K562 (cell line): ENCODE data around the gene NUDT22. TPM values are rescaled to one million over a fixed set of nuclear protein-coding genes. Genes with fewer than 3 reads are reported as not detected.

Experiments used
- CBX3 ChIP-seq, 2 experiments: IDR thresholded peaks; 1 replicate in 1 of 2; 2 replicates in 1 of 2; pipeline ENCODE4 v1.6.1; 2012; ENCODE audit warnings: inconsistent platforms in 2 of 2, low read length in 2 of 2, borderline replicate concordance in 1 of 2, control low read depth in 1 of 2
- GABPB1 ChIP-seq: sonication (generic); formaldehyde crosslinking; IDR thresholded peaks from 2 replicates; pipeline ENCODE4 v1.8.0; 2022; ENCODE audit warnings: mild to moderate bottlenecking, missing genetic modification reagents
- HEY1 ChIP-seq: fragments of 250-450 bp; sonication (Bioruptor Pico); IDR thresholded peaks from 2 replicates; pipeline ENCODE4 v1.5.0; 2020; ENCODE audit warnings: mild to moderate bottlenecking, moderate library complexity, borderline replicate concordance
- KLF10 ChIP-seq: fragments of 250-450 bp; sonication (Bioruptor Pico); IDR thresholded peaks from 2 replicates; pipeline ENCODE4 v1.6.1; 2021; ENCODE audit warnings: matching md5 sums
- SETDB1 ChIP-seq: IDR thresholded peaks from one replicate; pipeline ENCODE4 v1.6.1; 2012; ENCODE audit warnings: low read length, control low read depth, inconsistent platforms
- SRSF9 ChIP-seq: fragments of 200-400 bp; formaldehyde crosslinking; IDR thresholded peaks from 2 replicates; pipeline ENCODE4 v1.6.1; 2017; ENCODE audit warnings: low read depth, low read length, borderline replicate concordance
- TAF9B ChIP-seq: fragments of 450-650 bp; IDR thresholded peaks from 2 replicates; pipeline ENCODE4 v1.6.1; 2018; ENCODE audit warnings: mild to moderate bottlenecking; ENCODE audit not compliant: partially characterized antibody
- U2AF2 ChIP-seq: fragments of 200-400 bp; formaldehyde crosslinking; optimal IDR thresholded peaks from 2 replicates; pipeline ENCODE3; 2017; ENCODE audit warnings: low read depth, mild to moderate bottlenecking, low read length
- ZNF589 ChIP-seq: fragments of 200-800 bp; sonication (Bioruptor generic); IDR thresholded peaks from 2 replicates; pipeline ENCODE4 v1.6.1; 2016; ENCODE audit warnings: low read depth, missing genetic modification characterization, missing compliant biosample characterization
- ZNF695 ChIP-seq: fragments of 450-650 bp; formaldehyde crosslinking; IDR thresholded peaks from 2 replicates; pipeline ENCODE4 v1.4.0; 2020; ENCODE audit warnings: mild to moderate bottlenecking, moderate library complexity
- polyA plus RNA-seq, 8 experiments: library from polyadenylated mRNA; depleted of rRNA in 4 of 8; stranded (reverse) in 5 of 8; unstranded in 3 of 8; fragments of >200 nt; fragmentation: Nextera tagmentation in 2 of 8; fragmentation: Illumina TruSeq in 1 of 8; extraction: Ambion mirVana in 2 of 8; extraction: Trizol in 1 of 8; gene quantifications; 2 replicates each; pipeline versions ENCODE4 v1.2.1 to v1.2.3, GENCODE V29; 2011 to 2014; ENCODE audit warnings: inconsistent platforms in 1 of 8, missing spikeins in 1 of 8
- total RNA-seq, 7 experiments: library from RNA; depleted of rRNA in 6 of 7; stranded (reverse); fragments of >200 nt in 6 of 7; fragmentation: Illumina TruSeq in 2 of 7; extraction: Trizol in 2 of 7; gene quantifications; 2 replicates each; pipeline versions ENCODE4 v1.2.1 to v1.2.3, GENCODE V29; 2011 to 2021; ENCODE audit warnings: low replicate concordance in 1 of 7
- TF ChIP-seq, protein P1 (sequence below): conservative IDR thresholded peaks from 2 replicates; pipeline ENCODE4 v1.6.1; 2011; ENCODE audit warnings: low read depth, mild to moderate bottlenecking, low read length; ENCODE audit not compliant: control insufficient read depth
- TF ChIP-seq, protein P2 (sequence below): fragments of 250-450 bp; sonication (Bioruptor Pico); IDR thresholded peaks from 2 replicates; pipeline ENCODE4 v1.8.0; 2022; ENCODE audit warnings: inconsistent platforms, mild to moderate bottlenecking, moderate library complexity, borderline replicate concordance
- TF ChIP-seq, protein P3 (sequence below): sonication (generic); formaldehyde crosslinking; IDR thresholded peaks from 2 replicates; pipeline ENCODE4 v1.8.0; 2022; ENCODE audit warnings: mild to moderate bottlenecking, missing genetic modification reagents
- TF ChIP-seq, protein P4 (sequence below): sonication (generic); formaldehyde crosslinking; IDR thresholded peaks from 2 replicates; pipeline ENCODE4 v1.8.0; 2022; ENCODE audit warnings: missing genetic modification reagents, mild to moderate bottlenecking, moderate library complexity, borderline replicate concordance
- TF ChIP-seq, protein P5 (sequence below): sonication (generic); formaldehyde crosslinking; IDR thresholded peaks from 2 replicates; pipeline ENCODE4 v1.8.0; 2022; ENCODE audit warnings: mild to moderate bottlenecking, low read depth, missing genetic modification reagents
- TF ChIP-seq, protein P6 (sequence below): fragments of 450-650 bp; IDR thresholded peaks from 2 replicates; pipeline ENCODE4 v1.6.1; 2016; ENCODE audit warnings: borderline replicate concordance

NUDT22 gene
- total and polyA plus RNA-seq, 9 of the 15 experiments (the other 6 are each of a cell fraction or from before 2014, with no cell fraction given) = 6.3 to 92.6 (median 37.4) TPM

DNA sequence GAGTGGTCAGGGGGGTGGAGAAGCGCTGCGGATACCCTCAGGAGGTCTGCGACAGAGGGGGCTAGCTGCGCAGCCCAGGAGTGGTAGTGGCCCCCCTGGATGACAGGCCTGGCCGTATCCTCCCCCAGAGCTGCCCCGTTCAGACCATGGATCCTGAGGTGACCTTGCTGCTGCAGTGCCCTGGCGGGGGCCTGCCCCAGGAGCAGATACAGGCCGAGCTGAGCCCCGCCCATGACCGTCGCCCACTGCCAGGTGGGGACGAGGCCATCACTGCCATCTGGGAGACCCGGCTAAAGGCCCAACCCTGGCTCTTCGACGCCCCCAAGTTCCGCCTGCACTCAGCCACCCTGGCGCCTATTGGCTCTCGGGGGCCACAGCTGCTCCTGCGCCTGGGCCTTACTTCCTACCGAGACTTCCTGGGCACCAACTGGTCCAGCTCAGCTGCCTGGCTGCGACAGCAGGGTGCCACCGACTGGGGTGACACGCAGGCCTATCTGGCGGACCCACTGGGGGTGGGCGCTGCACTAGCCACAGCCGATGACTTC lies 505 bp downstream of the NUDT22 start (continued):
- no peak for TF ChIP-seq SETDB1
- no peak for TF ChIP-seq CBX3 (IDR thresholded peaks at IDR 0.05; ENCODE audit: borderline replicate concordance in 1 of 2, low read length in 2 of 2)
- TF ChIP-seq, protein P1, sequence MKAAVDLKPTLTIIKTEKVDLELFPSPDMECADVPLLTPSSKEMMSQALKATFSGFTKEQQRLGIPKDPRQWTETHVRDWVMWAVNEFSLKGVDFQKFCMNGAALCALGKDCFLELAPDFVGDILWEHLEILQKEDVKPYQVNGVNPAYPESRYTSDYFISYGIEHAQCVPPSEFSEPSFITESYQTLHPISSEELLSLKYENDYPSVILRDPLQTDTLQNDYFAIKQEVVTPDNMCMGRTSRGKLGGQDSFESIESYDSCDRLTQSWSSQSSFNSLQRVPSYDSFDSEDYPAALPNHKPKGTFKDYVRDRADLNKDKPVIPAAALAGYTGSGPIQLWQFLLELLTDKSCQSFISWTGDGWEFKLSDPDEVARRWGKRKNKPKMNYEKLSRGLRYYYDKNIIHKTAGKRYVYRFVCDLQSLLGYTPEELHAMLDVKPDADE = 0 out of 2 replicates have a peak, but pooled peaks have one; percentile 41
- TF ChIP-seq KLF10 (CRISPR knock-in tag) = no peak
- TF ChIP-seq, protein P2, sequence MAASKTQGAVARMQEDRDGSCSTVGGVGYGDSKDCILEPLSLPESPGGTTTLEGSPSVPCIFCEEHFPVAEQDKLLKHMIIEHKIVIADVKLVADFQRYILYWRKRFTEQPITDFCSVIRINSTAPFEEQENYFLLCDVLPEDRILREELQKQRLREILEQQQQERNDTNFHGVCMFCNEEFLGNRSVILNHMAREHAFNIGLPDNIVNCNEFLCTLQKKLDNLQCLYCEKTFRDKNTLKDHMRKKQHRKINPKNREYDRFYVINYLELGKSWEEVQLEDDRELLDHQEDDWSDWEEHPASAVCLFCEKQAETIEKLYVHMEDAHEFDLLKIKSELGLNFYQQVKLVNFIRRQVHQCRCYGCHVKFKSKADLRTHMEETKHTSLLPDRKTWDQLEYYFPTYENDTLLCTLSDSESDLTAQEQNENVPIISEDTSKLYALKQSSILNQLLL (CRISPR knock-in tag) = no peak
- no peak for TF ChIP-seq ZNF695
- TF ChIP-seq ZNF589 (CRISPR knock-in tag) = no peak
- TF ChIP-seq, protein P3, sequence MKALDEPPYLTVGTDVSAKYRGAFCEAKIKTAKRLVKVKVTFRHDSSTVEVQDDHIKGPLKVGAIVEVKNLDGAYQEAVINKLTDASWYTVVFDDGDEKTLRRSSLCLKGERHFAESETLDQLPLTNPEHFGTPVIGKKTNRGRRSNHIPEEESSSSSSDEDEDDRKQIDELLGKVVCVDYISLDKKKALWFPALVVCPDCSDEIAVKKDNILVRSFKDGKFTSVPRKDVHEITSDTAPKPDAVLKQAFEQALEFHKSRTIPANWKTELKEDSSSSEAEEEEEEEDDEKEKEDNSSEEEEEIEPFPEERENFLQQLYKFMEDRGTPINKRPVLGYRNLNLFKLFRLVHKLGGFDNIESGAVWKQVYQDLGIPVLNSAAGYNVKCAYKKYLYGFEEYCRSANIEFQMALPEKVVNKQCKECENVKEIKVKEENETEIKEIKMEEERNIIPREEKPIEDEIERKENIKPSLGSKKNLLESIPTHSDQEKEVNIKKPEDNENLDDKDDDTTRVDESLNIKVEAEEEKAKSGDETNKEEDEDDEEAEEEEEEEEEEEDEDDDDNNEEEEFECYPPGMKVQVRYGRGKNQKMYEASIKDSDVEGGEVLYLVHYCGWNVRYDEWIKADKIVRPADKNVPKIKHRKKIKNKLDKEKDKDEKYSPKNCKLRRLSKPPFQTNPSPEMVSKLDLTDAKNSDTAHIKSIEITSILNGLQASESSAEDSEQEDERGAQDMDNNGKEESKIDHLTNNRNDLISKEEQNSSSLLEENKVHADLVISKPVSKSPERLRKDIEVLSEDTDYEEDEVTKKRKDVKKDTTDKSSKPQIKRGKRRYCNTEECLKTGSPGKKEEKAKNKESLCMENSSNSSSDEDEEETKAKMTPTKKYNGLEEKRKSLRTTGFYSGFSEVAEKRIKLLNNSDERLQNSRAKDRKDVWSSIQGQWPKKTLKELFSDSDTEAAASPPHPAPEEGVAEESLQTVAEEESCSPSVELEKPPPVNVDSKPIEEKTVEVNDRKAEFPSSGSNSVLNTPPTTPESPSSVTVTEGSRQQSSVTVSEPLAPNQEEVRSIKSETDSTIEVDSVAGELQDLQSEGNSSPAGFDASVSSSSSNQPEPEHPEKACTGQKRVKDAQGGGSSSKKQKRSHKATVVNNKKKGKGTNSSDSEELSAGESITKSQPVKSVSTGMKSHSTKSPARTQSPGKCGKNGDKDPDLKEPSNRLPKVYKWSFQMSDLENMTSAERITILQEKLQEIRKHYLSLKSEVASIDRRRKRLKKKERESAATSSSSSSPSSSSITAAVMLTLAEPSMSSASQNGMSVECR (CRISPR knock-in tag) = peak; percentile 60; the same call in 1 of the 2 replicates
- TF ChIP-seq HEY1 = no peak
- TF ChIP-seq U2AF2 = no peak
- TF ChIP-seq, protein P4, sequence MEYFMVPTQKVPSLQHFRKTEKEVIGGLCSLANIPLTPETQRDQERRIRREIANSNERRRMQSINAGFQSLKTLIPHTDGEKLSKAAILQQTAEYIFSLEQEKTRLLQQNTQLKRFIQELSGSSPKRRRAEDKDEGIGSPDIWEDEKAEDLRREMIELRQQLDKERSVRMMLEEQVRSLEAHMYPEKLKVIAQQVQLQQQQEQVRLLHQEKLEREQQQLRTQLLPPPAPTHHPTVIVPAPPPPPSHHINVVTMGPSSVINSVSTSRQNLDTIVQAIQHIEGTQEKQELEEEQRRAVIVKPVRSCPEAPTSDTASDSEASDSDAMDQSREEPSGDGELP (CRISPR knock-in tag) = peak; percentile 82
- TF ChIP-seq, protein P5, sequence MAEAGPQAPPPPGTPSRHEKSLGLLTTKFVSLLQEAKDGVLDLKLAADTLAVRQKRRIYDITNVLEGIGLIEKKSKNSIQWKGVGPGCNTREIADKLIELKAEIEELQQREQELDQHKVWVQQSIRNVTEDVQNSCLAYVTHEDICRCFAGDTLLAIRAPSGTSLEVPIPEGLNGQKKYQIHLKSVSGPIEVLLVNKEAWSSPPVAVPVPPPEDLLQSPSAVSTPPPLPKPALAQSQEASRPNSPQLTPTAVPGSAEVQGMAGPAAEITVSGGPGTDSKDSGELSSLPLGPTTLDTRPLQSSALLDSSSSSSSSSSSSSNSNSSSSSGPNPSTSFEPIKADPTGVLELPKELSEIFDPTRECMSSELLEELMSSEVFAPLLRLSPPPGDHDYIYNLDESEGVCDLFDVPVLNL (CRISPR knock-in tag) = no peak; the same call in 1 of the 2 replicates
- TF ChIP-seq SRSF9 = no peak
- TF ChIP-seq, protein P6, sequence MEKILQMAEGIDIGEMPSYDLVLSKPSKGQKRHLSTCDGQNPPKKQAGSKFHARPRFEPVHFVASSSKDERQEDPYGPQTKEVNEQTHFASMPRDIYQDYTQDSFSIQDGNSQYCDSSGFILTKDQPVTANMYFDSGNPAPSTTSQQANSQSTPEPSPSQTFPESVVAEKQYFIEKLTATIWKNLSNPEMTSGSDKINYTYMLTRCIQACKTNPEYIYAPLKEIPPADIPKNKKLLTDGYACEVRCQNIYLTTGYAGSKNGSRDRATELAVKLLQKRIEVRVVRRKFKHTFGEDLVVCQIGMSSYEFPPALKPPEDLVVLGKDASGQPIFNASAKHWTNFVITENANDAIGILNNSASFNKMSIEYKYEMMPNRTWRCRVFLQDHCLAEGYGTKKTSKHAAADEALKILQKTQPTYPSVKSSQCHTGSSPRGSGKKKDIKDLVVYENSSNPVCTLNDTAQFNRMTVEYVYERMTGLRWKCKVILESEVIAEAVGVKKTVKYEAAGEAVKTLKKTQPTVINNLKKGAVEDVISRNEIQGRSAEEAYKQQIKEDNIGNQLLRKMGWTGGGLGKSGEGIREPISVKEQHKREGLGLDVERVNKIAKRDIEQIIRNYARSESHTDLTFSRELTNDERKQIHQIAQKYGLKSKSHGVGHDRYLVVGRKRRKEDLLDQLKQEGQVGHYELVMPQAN = no peak
- TF ChIP-seq TAF9B = no peak
- no peak for TF ChIP-seq GABPB1 (CRISPR knock-in tag)
